Measurements from ENCODE around the gene ORC5. TPM values are rescaled to one million over a fixed set of nuclear protein-coding genes. Genes with fewer than 3 reads are reported as not detected.

ORC5 gene
- total RNA-seq, 1 donor from 2014 or later, result 26.4 TPM

DNA sequence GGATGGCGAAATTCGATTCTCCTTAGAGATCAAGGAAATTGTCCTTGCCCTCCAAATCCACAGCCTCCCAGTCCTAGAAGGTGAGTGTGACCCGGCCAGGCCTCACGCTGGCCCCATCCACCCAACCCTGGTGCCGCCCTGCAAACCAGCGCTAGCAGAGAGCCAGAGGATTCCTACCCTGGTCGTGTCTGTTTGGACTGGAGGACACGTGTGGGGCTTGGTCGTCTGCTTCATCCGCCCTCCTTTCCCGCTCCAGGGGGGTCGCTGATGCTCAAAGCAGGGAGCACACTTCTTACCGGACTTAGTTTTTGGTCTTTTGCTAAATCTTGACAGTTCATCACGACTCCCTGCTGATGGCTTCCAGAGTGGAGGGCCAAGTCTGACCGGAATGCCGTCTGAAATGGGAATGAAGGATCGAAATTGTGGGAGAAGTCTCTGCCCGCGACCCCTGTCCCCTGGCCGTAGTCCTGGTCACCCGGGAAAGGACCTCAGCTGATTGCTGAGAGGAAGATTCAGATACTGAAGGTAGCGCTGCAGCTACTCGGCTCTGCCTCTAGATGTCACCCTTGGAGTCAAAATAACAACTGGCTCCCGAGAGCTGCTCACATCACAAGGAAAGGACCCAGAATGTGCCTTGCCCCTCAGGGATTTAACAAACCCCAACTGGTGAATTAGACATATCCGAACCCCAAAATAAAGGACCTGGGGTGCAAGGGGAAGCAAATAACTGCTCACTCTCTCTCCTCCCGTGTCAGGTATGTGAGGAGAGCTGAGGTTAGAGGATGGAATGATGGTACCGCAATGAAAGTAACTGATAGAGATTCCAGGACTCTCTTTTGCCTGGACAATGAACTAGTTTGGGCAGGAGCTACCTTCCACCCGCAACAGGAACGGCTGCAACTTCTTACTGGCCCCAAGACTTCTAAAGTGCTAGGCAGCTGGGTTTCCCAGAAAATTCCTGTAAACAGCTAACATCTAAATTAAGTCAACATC lies 23.5 kb upstream of the ORC5 start:
- H3K36me3 Mint-ChIP-seq (ENCODE audit: insufficient read depth), result no peaks in the 10 kb centered on the region
- H3K4me3 Mint-ChIP-seq (ENCODE audit: low read depth), result no peak overlapping the region
- DNase-seq (ENCODE audit: low spot score, unreplicated experiment), result peak; percentile 29
- H3K4me1 Mint-ChIP-seq (ENCODE audit: low read depth), result peaks cover 4% of the 10 kb centered on the region
- no peaks in the 10 kb centered on the region for H3K9me3 Mint-ChIP-seq (ENCODE audit: low read depth)
- H3K27me3 Mint-ChIP-seq, result peaks cover 41% of the 10 kb centered on the region
- H3K27ac Mint-ChIP-seq, result no peak overlapping the region
- TF ChIP-seq, protein P1, sequence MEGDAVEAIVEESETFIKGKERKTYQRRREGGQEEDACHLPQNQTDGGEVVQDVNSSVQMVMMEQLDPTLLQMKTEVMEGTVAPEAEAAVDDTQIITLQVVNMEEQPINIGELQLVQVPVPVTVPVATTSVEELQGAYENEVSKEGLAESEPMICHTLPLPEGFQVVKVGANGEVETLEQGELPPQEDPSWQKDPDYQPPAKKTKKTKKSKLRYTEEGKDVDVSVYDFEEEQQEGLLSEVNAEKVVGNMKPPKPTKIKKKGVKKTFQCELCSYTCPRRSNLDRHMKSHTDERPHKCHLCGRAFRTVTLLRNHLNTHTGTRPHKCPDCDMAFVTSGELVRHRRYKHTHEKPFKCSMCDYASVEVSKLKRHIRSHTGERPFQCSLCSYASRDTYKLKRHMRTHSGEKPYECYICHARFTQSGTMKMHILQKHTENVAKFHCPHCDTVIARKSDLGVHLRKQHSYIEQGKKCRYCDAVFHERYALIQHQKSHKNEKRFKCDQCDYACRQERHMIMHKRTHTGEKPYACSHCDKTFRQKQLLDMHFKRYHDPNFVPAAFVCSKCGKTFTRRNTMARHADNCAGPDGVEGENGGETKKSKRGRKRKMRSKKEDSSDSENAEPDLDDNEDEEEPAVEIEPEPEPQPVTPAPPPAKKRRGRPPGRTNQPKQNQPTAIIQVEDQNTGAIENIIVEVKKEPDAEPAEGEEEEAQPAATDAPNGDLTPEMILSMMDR (IDR thresholded peaks at IDR 0.05; ENCODE audit: unreplicated experiment), result peak; percentile 87

DNA sequence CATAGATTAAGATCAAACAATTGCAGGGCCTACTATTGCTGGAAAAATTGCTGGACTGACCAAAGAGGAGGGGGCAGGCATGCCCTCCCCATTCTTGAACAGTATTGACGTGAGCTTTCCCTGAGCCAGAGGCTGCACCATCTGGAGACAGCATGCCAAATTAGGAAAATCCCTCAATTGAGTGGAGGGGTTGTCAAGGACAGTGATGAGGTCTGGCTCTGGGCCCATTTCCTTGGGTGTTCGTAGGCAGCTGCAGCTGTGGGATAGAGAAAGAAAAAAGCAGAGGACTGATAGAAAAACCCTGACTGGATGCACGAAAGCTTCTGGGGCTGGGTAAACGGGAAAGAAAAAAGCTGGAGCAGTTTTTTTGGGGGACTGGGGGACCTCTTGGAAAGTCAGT lies 22.8 kb upstream of the ORC5 start:
- no peaks in the 10 kb centered on the region for H3K36me3 Mint-ChIP-seq (ENCODE audit: insufficient read depth)
- no peak for DNase-seq (ENCODE audit: low spot score, unreplicated experiment)
- no peak overlapping the region for H3K4me3 Mint-ChIP-seq (ENCODE audit: low read depth)
- peaks cover 4% of the 10 kb centered on the region for H3K4me1 Mint-ChIP-seq (ENCODE audit: low read depth)
- no peaks in the 10 kb centered on the region for H3K9me3 Mint-ChIP-seq (ENCODE audit: low read depth)
- H3K27ac Mint-ChIP-seq, result no peak overlapping the region
- TF ChIP-seq, protein P1 (IDR thresholded peaks at IDR 0.05; ENCODE audit: unreplicated experiment), result no peak
- peaks cover 41% of the 10 kb centered on the region for H3K27me3 Mint-ChIP-seq

DNA sequence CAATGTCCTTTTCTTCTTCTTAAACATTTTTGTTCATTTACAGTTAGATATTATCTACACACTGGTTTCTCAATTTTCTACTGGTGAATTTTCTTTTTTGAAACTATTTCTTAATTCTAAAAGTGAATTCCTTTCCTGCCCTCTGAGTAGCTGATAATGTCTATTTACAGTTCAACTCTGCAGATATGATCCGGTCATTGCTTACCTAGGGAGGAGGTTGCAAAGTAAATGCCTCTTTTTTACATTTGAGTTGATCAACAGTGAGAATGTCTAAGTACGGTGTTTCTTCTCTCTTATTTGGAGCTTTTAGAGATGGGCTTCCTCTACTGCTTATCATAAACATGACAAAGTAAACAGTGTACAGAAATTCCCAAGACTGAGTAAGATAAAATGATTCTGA lies 20.6 kb upstream of the ORC5 start:
- Mint-ChIP-seq H3K27me3 (peaks cover 36% of the 10 kb centered on the region), H3K4me3 (ENCODE audit: low read depth) (no peak overlapping the region), H3K4me1 (ENCODE audit: low read depth) (peaks cover 4% of the 10 kb centered on the region), H3K9me3 (ENCODE audit: low read depth) (no peaks in the 10 kb centered on the region), H3K36me3 (ENCODE audit: insufficient read depth) (no peaks in the 10 kb centered on the region), H3K27ac (no peak overlapping the region)
- DNase-seq (ENCODE audit: low spot score, unreplicated experiment), result no peak
- TF ChIP-seq, protein P1 (IDR thresholded peaks at IDR 0.05; ENCODE audit: unreplicated experiment), result no peak

DNA sequence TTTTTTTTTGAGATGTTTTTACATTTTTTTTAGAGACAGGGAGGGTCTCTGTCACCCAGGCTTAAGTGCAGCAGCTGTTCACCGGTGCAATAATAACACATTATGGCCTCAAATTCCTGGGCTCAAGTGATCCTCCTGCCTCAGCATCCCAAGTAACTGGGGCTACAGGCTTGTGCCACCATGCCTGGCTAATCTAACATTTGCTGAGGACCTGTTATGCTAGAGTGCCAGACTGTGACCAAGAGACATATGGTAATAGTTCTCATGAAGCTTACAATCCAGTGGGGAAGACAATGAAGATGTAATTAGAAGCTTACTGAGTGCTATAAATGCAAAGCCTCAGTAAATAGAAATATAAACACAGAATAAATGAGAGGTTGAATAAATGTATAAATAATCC lies 17.6 kb upstream of the ORC5 start:
- TF ChIP-seq, protein P1 (IDR thresholded peaks at IDR 0.05; ENCODE audit: unreplicated experiment), result no peak
- H3K27me3 Mint-ChIP-seq, result peaks cover 20% of the 10 kb centered on the region
- H3K4me1 Mint-ChIP-seq (ENCODE audit: low read depth), result peaks cover 4% of the 10 kb centered on the region
- H3K36me3 Mint-ChIP-seq (ENCODE audit: insufficient read depth), result no peaks in the 10 kb centered on the region
- H3K9me3 Mint-ChIP-seq (ENCODE audit: low read depth), result no peaks in the 10 kb centered on the region
- H3K27ac Mint-ChIP-seq, result no peak overlapping the region
- DNase-seq (ENCODE audit: low spot score, unreplicated experiment), result no peak
- no peak overlapping the region for H3K4me3 Mint-ChIP-seq (ENCODE audit: low read depth)

DNA sequence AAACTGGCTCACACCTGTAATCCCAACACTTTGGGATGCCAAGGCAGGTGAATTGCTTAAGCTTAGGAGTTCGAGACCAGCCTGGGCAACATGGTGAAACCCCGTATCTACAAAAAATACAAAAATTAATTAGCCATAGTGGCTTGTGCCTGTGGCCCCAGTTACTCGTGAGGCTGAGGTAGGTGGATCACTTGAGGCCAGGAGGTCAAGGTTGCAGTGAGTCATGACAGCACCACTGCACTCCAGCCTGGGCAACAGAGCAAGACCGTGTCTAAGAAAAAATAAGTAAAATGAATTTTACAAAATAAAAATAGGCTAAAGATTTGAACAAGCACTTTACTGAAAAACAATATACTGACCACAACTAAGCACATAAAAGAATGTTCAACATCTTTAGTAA lies 9.8 kb upstream of the ORC5 start:
- TF ChIP-seq, protein P1 (IDR thresholded peaks at IDR 0.05; ENCODE audit: unreplicated experiment), result no peak
- H3K4me3 Mint-ChIP-seq (ENCODE audit: low read depth), result no peak overlapping the region
- peaks cover 9% of the 10 kb centered on the region for H3K27me3 Mint-ChIP-seq
- peaks cover 16% of the 10 kb centered on the region for H3K9me3 Mint-ChIP-seq (ENCODE audit: low read depth)
- H3K27ac Mint-ChIP-seq, result no peak overlapping the region
- H3K4me1 Mint-ChIP-seq (ENCODE audit: low read depth), result no peaks in the 10 kb centered on the region
- DNase-seq (ENCODE audit: low spot score, unreplicated experiment), result no peak
- H3K36me3 Mint-ChIP-seq (ENCODE audit: insufficient read depth), result no peaks in the 10 kb centered on the region
